NCI-H69 (cell line): ENCODE data around the gene CNIH2.
"Not testable (repeated sequence)": the region's sequence is repeated elsewhere in the genome, so short reads cannot be mapped to it uniquely, and the experiment has no call there.

Source experiments
- DNase-seq: peaks from one replicate; lab custom pipeline; 2025; lab: John Stamatoyannopoulos, UW

CNIH2 gene

DNA sequence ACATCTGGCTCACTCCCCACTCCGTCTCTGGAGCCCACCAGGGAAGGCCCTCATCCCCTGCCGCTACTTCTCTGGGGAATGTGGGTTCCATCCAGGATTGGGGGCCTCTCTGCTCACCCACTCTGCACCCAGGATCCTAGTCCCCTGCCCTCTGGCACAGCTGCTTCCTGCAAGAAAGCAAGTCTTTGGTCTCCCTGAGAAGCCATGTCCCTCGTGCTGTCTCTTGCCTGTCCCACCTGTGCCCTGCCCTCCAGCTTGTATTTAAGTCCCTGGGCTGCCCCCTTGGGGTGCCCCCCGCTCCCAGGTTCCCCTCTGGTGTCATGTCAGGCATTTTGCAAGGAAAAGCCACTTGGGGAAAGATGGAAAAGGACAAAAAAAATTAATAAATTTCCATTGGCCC is 911 bp upstream of the CNIH2 start:
- not testable (repeated sequence) for DNase-seq

GRCh38 chr11:66278363-66279091 is 552 bp downstream of the CNIH2 start:
- peak; percentile 60 for DNase-seq

GRCh38 chr11:66279092-66279734 is 1.2 kb downstream of the CNIH2 start:
- DNase-seq, result peak; percentile 44

DNA sequence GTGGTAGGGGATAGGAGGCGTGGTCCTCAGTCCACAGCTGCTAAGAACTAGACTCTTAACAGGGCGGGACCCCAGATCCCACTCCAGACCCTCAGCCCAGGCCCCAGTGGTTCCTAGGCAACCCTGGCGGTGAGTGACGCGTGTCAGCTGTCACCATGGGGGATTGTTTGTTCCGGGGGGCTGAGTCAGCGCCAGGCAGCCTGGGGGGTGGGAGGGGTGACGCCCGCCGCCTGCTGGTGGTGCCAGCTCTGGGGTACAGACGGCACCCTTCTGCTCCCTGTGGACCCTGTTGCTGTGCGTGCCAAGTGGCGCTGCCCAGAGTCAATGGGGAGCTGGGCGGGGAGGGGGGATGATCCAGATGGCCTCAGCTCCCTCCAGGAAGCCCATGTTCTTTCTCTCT is 2.5 kb downstream of the CNIH2 start:
- peak; percentile 47 for DNase-seq

- no peak for DNase-seq
Measured at GRCh38 chr11:66281001-66281400, 3.0 kb downstream of the CNIH2 start.

- no peak for DNase-seq
Measured at GRCh38 chr11:66281776-66282467, 3.9 kb downstream of the CNIH2 start.

DNA sequence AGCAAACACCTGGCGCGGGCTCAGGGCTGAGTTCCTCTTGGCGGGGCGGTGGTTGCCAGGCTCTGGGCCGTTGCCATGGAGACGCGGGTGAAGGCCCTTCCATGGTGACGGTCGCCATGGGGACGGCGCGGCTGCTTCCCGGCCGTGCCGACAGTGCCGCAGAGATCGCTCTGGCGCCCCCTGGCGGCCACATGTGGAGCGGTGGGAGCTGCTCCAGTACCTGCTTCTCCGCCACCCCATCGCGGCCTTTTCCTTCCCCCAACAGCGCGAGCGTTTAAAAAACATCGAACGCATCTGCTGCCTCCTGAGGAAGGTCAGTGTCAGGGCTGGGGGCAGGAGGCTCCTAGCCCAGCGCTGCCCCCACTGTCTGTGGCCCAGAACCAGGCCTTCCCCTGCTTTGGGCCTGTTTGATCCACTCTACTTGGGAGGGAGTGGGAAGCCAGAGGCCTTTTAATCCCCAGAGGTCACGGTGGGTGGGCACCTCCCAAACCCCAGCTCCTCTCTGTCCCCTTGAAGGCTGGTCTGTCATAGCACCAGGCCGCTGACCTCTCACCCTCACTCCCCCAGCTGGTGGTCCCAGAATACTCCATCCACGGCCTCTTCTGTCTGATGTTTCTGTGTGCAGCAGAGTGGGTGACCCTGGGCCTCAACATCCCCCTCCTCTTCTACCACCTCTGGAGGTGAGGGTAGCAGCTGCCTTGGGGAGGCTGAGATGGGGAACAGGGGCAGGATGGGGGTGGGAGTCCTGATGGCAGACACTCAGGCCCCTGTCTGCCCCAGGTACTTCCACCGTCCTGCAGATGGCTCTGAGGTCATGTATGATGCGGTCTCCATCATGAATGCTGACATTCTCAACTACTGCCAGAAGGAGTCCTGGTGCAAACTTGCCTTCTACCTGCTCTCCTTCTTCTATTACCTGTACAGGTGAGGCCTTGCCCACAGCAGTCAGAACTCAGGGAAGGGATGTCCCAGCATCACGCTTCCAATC is 4.8 kb downstream of the CNIH2 start:
- peak; percentile 100 for DNase-seq

GRCh38 chr11:66283461-66284105 is 5.6 kb downstream of the CNIH2 start:
- peak; percentile 25 for DNase-seq

DNA sequence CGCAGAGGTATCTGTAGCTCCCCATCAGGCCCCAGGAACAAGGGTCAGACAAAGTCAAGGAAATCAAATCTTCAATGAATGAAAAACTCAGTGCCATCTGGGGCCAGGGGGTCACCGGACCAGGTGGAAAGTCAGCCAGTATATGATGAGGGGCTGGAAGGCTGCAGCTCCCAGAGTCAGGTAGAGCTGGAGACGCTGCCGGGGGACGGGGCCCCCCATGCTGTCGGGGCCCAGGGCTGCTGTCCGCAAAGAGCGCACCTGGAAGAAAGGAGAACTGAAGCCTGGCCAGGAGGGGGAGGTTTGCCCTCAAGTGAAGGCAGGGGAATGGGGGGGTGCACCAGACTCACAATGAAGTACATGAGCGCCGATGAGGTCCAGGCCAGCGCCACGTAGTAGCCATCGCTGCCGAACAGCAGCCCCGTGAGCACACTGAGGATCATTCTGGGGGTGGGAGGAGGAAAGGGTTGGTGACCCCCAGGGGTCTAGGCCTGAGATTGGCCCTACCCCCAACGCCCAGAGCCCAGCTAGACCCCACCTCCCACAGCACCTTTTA is 6.6 kb downstream of the CNIH2 start:
- DNase-seq, result no peak

- DNase-seq, result no peak
Measured at GRCh38 chr11:66285250-66285947, 7.4 kb downstream of the CNIH2 start.

DNA sequence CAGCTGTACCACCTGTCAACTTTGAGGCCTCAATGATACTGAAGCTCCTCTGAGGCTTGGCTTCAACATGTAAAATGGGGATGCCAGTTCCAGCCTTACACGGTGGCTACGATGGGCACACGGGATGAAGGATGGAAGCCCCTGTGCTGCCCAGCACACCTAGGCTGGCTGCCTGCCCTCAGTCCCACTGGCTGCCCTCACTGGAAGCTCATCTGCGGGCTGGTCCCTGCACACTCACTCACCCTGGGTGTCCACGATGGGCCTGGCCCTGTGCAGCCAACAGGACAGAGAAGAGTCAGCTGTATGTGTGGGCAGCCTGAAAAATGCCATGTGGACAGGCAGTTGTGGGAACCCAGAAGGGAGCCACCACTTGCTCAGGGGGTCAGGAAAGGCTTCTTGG is 8.7 kb downstream of the CNIH2 start:
- no peak for DNase-seq

GRCh38 chr11:66287211-66287888 is 9.4 kb downstream of the CNIH2 start:
- DNase-seq, result no peak

DNA sequence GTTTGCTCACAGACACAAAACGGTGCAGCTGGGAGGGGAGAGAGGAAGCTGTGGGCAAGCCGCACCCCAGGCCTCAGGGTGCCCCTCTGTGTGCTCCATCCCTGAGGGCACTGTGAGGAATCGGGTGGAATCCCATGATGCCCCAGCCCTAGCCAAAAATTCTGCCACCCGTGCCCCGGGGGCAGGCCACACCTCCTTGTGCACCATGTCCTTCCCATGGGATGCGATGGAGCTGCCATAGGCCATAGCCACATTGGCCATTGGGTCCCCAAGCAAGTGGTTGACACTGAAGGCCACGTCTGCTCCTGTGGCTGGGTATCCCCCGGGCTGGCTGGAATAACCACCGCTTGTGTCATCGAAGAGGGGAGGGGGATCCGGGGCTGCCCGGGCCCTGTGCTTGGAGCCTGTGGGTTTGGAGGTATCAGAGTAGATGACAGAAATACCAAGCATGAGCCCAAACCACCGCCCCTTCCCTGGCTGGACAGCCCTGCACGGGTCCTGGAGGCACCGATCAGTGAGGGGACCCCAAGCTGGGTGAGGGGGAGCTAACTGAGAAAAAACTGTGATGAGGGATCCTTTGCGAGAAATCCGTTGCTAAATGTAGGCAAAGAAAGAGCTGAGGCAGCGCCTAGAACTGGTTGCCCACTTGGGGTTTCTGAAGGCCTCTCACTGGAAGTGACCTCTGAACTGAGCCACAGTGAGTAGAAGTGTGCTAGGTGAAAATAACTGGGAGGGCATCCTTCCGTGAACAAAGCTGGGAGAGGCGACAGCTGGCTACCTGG is 10.1 kb downstream of the CNIH2 start:
- DNase-seq, result peak; percentile 34

GRCh38 chr11:66288671-66289547 is 10.9 kb downstream of the CNIH2 start, which contains the start of gene YIF1A:
YIF1A (minus strand) TSS chr11:66289143; CDS start chr11:66288985, 158 bp downstream.
- DNase-seq, result peak; percentile 100

- DNase-seq, result peak; percentile 91
Measured at GRCh38 chr11:66289548-66290329, 11.8 kb downstream of the CNIH2 start.

DNA sequence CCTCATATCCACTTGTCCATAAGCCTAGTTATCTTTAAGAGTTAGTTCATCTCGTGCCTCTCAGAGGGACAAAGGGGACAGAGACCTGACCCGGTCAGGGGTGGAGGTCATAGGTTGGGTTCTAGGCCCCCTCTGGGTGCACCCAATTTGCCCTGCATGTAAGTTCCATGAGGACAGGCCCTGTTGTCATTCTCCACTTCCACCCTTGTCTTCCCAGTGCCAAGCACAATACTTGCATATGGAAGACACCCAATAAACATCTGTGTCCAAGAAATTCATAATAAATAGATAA is 12.3 kb downstream of the CNIH2 start:
- DNase-seq, result no peak

- DNase-seq, result no peak
Measured at GRCh38 chr11:66291303-66291705, 13.3 kb downstream of the CNIH2 start.
